ENCODE data around the gene COQ8A.

Gene COQ8A

DNA sequence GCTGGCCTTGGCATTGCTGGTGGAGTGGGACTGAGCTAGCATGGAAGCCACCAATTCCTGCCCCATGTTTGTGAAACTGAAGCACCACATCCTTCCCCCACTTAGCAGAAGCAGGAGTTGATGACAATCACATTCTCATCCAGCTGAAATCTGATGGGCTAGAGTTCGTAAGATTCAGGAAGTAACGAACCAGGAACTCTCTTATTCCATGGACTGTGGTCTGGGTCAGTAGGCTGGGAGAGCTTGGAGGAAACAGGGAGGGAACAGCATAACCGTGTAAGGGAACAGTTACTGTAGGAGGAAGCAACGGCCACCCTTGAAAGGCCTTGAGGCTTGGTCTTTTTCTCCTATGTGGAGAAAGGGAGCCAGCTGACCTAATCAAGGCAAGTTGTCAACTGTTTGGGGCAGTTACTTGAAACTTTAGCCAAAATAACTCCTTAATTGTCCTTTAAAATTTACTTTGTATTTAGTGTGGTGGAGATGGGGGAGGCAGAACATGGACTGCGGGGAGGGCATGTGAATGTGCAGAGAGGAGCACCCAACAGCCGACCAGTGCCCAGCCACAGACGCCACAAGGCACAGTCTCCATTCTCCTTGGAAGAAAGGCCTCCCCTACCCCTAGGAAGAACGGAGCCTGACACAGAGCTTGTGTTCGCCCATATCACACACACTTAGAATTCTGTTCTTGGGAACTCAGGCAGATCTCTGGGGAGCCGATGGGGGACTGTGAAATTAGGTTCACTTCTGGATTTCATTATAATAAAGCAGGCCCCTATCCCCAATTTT, 2.0 kb upstream of the COQ8A start:
- TF ChIP-seq, protein P1, sequence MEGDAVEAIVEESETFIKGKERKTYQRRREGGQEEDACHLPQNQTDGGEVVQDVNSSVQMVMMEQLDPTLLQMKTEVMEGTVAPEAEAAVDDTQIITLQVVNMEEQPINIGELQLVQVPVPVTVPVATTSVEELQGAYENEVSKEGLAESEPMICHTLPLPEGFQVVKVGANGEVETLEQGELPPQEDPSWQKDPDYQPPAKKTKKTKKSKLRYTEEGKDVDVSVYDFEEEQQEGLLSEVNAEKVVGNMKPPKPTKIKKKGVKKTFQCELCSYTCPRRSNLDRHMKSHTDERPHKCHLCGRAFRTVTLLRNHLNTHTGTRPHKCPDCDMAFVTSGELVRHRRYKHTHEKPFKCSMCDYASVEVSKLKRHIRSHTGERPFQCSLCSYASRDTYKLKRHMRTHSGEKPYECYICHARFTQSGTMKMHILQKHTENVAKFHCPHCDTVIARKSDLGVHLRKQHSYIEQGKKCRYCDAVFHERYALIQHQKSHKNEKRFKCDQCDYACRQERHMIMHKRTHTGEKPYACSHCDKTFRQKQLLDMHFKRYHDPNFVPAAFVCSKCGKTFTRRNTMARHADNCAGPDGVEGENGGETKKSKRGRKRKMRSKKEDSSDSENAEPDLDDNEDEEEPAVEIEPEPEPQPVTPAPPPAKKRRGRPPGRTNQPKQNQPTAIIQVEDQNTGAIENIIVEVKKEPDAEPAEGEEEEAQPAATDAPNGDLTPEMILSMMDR (conservative IDR thresholded peaks at IDR 0.05; ENCODE audit: low read length): no peak
- no peak for TF ChIP-seq EZH2phosphoT487 (IDR thresholded peaks at IDR 0.05; ENCODE audit: borderline replicate concordance)
- no peaks in the 10 kb centered on the region for H3K36me3 ChIP-seq (ENCODE audit: insufficient read depth, low read length)
- no peaks in the 10 kb centered on the region for H3F3A ChIP-seq (ENCODE audit: low read depth)
- H3K9ac ChIP-seq (ENCODE audit: low read depth, low read length, poor library complexity, severe bottlenecking): peak overlapping the region; percentile 92
- H3K79me2 ChIP-seq (ENCODE audit: insufficient read depth, low read length): peaks cover 29% of the 10 kb centered on the region
- peak overlapping the region; percentile 82 for H3K4me3 ChIP-seq (ENCODE audit: low read length, poor library complexity, severe bottlenecking)
- peak overlapping the region; percentile 89 for H3K4me2 ChIP-seq (ENCODE audit: low read depth, low read length, poor library complexity, severe bottlenecking)
- no peak overlapping the region for H2AFZ ChIP-seq (ENCODE audit: low read length)
- no peaks in the 10 kb centered on the region for H3K9me2 ChIP-seq (replicated peaks; ENCODE audit: low read depth, low read length)
- peaks cover 38% of the 10 kb centered on the region for H3K4me1 ChIP-seq (ENCODE audit: insufficient read depth, low read length, poor library complexity, severe bottlenecking)
- no peaks in the 10 kb centered on the region for H3K27me3 ChIP-seq (ENCODE audit: insufficient read depth, low read length, poor library complexity, severe bottlenecking)
- H3K9me3 ChIP-seq (ENCODE audit: insufficient read depth, low read depth, low read length): peaks cover 23% of the 10 kb centered on the region; the same call in 1 of the 2 replicates
- peaks cover 3% of the 10 kb centered on the region for H4K20me1 ChIP-seq (ENCODE audit: insufficient read depth, low read length, poor library complexity, severe bottlenecking)

DNA sequence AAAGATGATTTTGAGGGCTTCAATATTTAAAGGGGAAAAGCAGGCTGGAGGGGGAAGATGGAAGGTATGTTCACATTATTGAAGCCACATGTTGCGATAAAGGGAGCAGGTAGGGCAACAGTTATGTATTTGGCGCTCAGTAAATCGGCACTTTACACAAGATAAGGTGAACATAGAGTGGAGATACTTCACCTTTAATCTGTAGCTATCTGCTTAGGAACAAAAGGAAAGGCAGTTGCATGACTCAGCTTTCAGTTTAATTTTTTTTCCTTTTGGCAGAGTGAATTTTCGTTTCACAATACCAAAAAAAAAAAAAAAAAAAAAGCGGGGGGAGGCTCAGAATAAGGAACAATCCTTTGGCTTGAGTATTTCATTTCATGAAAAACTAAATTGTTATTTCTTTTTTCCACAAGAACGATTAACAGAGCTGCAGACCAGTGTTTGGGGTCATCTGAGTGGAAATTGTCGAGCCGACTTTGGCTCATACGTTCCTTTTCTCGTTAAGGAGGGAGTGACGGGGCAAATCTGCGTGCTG, 1.1 kb upstream of the COQ8A start:
- Histone ChIP-seq H3K9me3 (ENCODE audit: insufficient read depth, low read depth, low read length) (peaks cover 19% of the 10 kb centered on the region; the same call in 1 of the 2 replicates), H3K36me3 (ENCODE audit: insufficient read depth, low read length) (no peaks in the 10 kb centered on the region), H3K4me1 (ENCODE audit: insufficient read depth, low read length, poor library complexity, severe bottlenecking) (peaks cover 47% of the 10 kb centered on the region), H3K4me3 (ENCODE audit: low read length, poor library complexity, severe bottlenecking) (peak overlapping the region; percentile 82), H3K27me3 (ENCODE audit: insufficient read depth, low read length, poor library complexity, severe bottlenecking) (no peaks in the 10 kb centered on the region), H3K4me2 (ENCODE audit: low read depth, low read length, poor library complexity, severe bottlenecking) (peak overlapping the region; percentile 89), H3K9ac (ENCODE audit: low read depth, low read length, poor library complexity, severe bottlenecking) (peak overlapping the region; percentile 92), H3K9me2 (replicated peaks; ENCODE audit: low read depth, low read length) (no peaks in the 10 kb centered on the region), H4K20me1 (ENCODE audit: insufficient read depth, low read length, poor library complexity, severe bottlenecking) (peaks cover 3% of the 10 kb centered on the region), H2AFZ (ENCODE audit: low read length) (peak overlapping the region; percentile 80), H3F3A (ENCODE audit: low read depth) (no peaks in the 10 kb centered on the region), H3K79me2 (ENCODE audit: insufficient read depth, low read length) (peaks cover 38% of the 10 kb centered on the region)
- no peak for TF ChIP-seq EZH2phosphoT487 (IDR thresholded peaks at IDR 0.05; ENCODE audit: borderline replicate concordance)
- TF ChIP-seq, protein P1 (conservative IDR thresholded peaks at IDR 0.05; ENCODE audit: low read length): no peak

DNA sequence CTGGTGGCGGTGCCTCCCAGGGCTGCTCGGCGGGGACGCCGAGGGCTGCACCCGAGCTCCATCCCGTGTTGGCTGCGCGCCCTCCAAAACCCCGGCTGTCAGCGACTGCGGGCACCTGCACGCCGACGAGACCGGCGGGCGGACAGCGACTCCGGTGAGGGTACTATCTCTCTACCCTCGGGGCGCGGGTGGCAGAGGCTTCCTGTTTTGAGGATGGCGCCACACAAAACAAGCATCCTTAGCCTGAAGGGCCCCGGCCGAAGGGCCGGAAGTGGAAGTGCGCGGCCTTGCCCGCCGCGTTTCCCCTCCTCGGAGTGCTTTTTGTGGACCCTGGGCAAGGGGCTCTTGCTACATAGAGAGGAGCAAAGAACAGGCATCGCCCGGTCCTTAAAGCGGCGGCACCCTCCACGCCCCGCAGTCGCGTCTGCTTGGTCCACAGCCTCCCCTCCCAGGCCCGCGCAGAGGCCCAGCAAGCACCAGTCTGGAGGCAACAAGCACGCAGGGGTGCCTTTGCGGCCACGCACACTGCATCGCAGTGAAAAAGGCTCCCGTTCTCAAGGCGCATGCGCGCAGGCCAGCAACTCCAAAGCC, 561 bp upstream of the COQ8A start:
- no peak for TF ChIP-seq EZH2phosphoT487 (IDR thresholded peaks at IDR 0.05; ENCODE audit: borderline replicate concordance)
- TF ChIP-seq, protein P1 (conservative IDR thresholded peaks at IDR 0.05; ENCODE audit: low read length): no peak
- H2AFZ ChIP-seq (ENCODE audit: low read length): peak overlapping the region; percentile 80
- no peaks in the 10 kb centered on the region for H3K36me3 ChIP-seq (ENCODE audit: insufficient read depth, low read length)
- H3K9ac ChIP-seq (ENCODE audit: low read depth, low read length, poor library complexity, severe bottlenecking): peak overlapping the region; percentile 92
- no peaks in the 10 kb centered on the region for H3K27me3 ChIP-seq (ENCODE audit: insufficient read depth, low read length, poor library complexity, severe bottlenecking)
- peaks cover 3% of the 10 kb centered on the region for H4K20me1 ChIP-seq (ENCODE audit: insufficient read depth, low read length, poor library complexity, severe bottlenecking)
- peaks cover 43% of the 10 kb centered on the region for H3K79me2 ChIP-seq (ENCODE audit: insufficient read depth, low read length)
- no peaks in the 10 kb centered on the region for H3F3A ChIP-seq (ENCODE audit: low read depth)
- peaks cover 14% of the 10 kb centered on the region; the same call in 1 of the 2 replicates for H3K9me3 ChIP-seq (ENCODE audit: insufficient read depth, low read depth, low read length)
- peak overlapping the region; percentile 89 for H3K4me2 ChIP-seq (ENCODE audit: low read depth, low read length, poor library complexity, severe bottlenecking)
- no peaks in the 10 kb centered on the region for H3K9me2 ChIP-seq (replicated peaks; ENCODE audit: low read depth, low read length)
- peak overlapping the region; percentile 82 for H3K4me3 ChIP-seq (ENCODE audit: low read length, poor library complexity, severe bottlenecking)
- peaks cover 51% of the 10 kb centered on the region for H3K4me1 ChIP-seq (ENCODE audit: insufficient read depth, low read length, poor library complexity, severe bottlenecking)
